ENCODE measurements around the gene HDAC9.

The HDAC9 gene

DNA sequence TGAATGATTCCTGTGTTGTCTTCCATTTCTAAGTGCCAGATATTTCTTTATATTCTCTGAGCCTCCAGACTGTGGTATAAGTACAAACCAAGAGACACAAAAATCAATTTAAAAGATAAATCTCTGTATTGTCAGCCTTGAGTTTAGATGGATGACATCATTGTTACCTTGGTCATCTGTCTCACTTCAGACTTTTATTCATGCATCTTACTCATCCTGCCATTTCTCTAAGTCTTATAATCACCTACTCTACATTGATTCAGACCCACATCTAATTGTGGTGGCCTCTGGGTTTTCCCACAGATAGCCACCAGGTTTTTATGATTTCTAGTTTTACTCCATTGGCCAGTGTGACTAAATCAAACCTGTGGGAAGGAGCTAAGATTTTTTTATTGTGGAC is 26.8 kb upstream of the HDAC9 start:
- Histone ChIP-seq H3K27me3 (ENCODE audit: control insufficient read depth, insufficient read depth, low read length) (no peaks in the 10 kb centered on the region), H3K9me3 (ENCODE audit: control insufficient read depth, insufficient read depth, low read length) (no peaks in the 10 kb centered on the region), H3K36me3 (ENCODE audit: control insufficient read depth, insufficient read depth, low read length) (no peaks in the 10 kb centered on the region), H3K27ac (ENCODE audit: low read length) (no peak overlapping the region), H3K4me1 (ENCODE audit: control insufficient read depth, insufficient read depth, low read length) (no peaks in the 10 kb centered on the region), H3K4me3 (ENCODE audit: low read length) (no peak overlapping the region)
- no peak for DNase-seq (ENCODE audit: low read depth, low spot score)

DNA sequence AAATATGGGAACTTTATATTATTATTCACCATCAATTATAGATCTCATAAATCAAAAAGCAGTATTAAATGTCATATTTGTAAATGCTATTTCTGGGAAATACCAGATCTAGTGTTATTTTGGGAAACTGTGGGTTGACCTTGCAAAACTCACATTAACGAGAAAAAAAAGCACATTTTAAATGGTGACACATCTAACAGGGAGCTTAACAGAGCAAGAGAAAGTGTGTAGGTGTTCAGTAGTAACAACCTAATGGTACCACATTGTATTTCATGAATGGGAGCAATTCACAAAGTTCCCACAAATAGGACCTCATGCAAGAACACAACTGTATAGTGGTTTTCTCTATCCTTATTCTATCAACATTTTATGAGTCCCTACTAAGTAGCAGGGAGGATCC is 26.2 kb upstream of the HDAC9 start:
- H3K4me1 ChIP-seq (ENCODE audit: control insufficient read depth, insufficient read depth, low read length): no peaks in the 10 kb centered on the region
- no peaks in the 10 kb centered on the region for H3K36me3 ChIP-seq (ENCODE audit: control insufficient read depth, insufficient read depth, low read length)
- no peak for DNase-seq (ENCODE audit: low read depth, low spot score)
- WGBS (ENCODE audit: insufficient coverage, insufficient read length): no CpG with 5 or more reads among the region's 1 CpG
- no peaks in the 10 kb centered on the region for H3K27me3 ChIP-seq (ENCODE audit: control insufficient read depth, insufficient read depth, low read length)
- H3K4me3 ChIP-seq (ENCODE audit: low read length): no peak overlapping the region
- H3K27ac ChIP-seq (ENCODE audit: low read length): no peak overlapping the region
- H3K9me3 ChIP-seq (ENCODE audit: control insufficient read depth, insufficient read depth, low read length): no peaks in the 10 kb centered on the region

DNA sequence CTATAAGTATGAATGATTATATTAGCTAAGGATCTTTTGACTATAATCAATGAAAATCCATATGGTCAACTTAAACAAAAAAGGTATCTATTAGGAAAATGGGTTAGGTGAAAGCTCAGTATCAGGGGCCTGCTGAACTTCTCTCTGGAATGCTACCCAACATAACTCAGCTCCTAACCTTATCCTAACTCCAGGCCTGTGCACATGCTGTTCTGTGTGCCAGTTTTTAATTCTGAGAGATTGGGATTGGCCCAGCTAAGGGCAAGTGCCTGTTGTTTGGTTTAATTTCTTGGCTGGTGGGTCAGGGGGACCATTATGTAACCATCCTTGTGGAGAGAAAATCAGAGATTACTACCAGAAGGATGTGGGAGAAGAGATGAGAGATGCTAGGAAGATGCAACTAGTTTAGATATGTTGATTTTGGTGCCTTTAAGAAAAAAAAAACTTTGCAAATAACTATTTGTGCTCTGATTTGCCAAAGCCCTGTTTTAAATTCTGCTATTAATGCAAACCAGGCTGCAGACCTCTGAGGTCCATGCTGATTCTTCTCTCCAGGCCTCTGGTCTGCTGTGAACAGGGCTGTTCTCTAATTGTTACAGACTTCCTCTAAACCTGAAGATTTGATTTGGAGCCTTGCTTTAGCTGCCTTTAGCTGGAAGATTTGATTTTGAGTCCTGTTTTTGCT is 23.9 kb upstream of the HDAC9 start:
- no peaks in the 10 kb centered on the region for H3K36me3 ChIP-seq (ENCODE audit: control insufficient read depth, insufficient read depth, low read length)
- DNase-seq (ENCODE audit: low read depth, low spot score): no peak
- H3K4me1 ChIP-seq (ENCODE audit: control insufficient read depth, insufficient read depth, low read length): no peaks in the 10 kb centered on the region
- no peaks in the 10 kb centered on the region for H3K27me3 ChIP-seq (ENCODE audit: control insufficient read depth, insufficient read depth, low read length)
- no peak overlapping the region for H3K27ac ChIP-seq (ENCODE audit: low read length)
- no peak overlapping the region for H3K4me3 ChIP-seq (ENCODE audit: low read length)
- H3K9me3 ChIP-seq (ENCODE audit: control insufficient read depth, insufficient read depth, low read length): no peaks in the 10 kb centered on the region

DNA sequence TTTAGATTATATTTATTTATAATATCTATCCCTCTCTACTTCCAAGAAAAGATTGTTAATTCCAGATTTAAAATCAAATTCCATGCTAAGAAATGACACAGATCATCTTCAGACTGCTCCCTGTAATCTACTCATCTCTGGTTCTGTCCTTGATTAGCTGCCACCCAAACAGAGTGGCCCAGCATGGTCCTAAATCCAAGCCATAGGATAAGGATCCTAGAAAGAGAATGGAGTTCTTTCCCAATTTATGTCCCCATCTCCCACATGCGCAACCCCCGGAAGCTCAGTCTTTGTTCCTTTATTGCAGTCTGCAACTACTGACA is 23.4 kb upstream of the HDAC9 start:
- Histone ChIP-seq H3K4me1 (ENCODE audit: control insufficient read depth, insufficient read depth, low read length) (no peaks in the 10 kb centered on the region), H3K4me3 (ENCODE audit: low read length) (no peak overlapping the region), H3K9me3 (ENCODE audit: control insufficient read depth, insufficient read depth, low read length) (no peaks in the 10 kb centered on the region), H3K27ac (ENCODE audit: low read length) (no peak overlapping the region), H3K36me3 (ENCODE audit: control insufficient read depth, insufficient read depth, low read length) (no peaks in the 10 kb centered on the region), H3K27me3 (ENCODE audit: control insufficient read depth, insufficient read depth, low read length) (no peaks in the 10 kb centered on the region)
- no peak for DNase-seq (ENCODE audit: low read depth, low spot score)
- no CpG with 5 or more reads among the region's 2 CpGs for WGBS (ENCODE audit: insufficient coverage, insufficient read length)

DNA sequence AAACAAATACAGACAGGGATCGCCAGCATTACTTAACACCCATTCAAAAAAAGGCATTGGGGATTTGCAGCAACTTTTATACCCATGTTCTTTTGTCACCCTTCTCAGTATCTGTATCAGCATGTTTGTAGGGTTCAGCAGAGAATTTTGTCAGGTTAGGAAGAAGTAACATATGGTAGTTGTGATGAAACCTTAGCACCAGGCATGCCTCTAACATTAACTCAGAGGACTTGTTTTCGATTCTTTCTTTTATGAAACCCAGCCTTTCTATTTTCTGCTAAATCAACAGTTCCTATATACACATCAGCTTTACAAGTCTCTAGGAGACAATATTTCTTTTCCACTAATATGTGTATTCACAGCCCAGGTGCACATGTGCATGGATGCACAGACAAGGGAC is 22.4 kb upstream of the HDAC9 start:
- H3K4me1 ChIP-seq (ENCODE audit: control insufficient read depth, insufficient read depth, low read length): no peaks in the 10 kb centered on the region

DNA sequence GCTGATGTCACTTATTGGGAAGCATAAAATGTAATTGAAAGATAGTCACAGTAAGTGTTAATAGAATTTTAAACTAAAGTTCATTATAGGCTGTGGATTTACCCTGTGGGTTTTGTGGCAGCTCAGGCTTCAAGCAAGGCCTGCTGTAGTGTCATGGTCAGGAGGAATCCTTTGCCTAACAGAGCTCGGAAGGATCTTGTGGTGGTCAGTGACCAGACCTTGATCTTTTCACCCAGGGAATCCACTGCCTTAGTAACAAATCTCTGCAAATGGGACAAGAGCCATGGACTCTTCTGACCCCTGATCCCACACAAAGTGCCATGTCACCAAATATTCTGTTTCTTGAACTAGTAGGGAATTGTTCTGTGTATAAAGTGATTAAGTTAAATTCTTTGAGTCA is 20.6 kb upstream of the HDAC9 start:
- DNase-seq (ENCODE audit: low read depth, low spot score): no peak
- Histone ChIP-seq H3K4me1 (ENCODE audit: control insufficient read depth, insufficient read depth, low read length) (no peaks in the 10 kb centered on the region), H3K27ac (ENCODE audit: low read length) (no peak overlapping the region), H3K4me3 (ENCODE audit: low read length) (no peak overlapping the region), H3K27me3 (ENCODE audit: control insufficient read depth, insufficient read depth, low read length) (no peaks in the 10 kb centered on the region), H3K36me3 (ENCODE audit: control insufficient read depth, insufficient read depth, low read length) (no peaks in the 10 kb centered on the region), H3K9me3 (ENCODE audit: control insufficient read depth, insufficient read depth, low read length) (no peaks in the 10 kb centered on the region)
- WGBS (ENCODE audit: insufficient coverage, insufficient read length): no CpG with 5 or more reads among the region's 1 CpG

More for the DNA sequence above, 22.4 kb upstream of the HDAC9 start:
- H3K4me3 ChIP-seq (ENCODE audit: low read length): no peak overlapping the region
- no peak overlapping the region for H3K27ac ChIP-seq (ENCODE audit: low read length)
- H3K36me3 ChIP-seq (ENCODE audit: control insufficient read depth, insufficient read depth, low read length): no peaks in the 10 kb centered on the region
- H3K9me3 ChIP-seq (ENCODE audit: control insufficient read depth, insufficient read depth, low read length): no peaks in the 10 kb centered on the region
- DNase-seq (ENCODE audit: low read depth, low spot score): no peak
- no peaks in the 10 kb centered on the region for H3K27me3 ChIP-seq (ENCODE audit: control insufficient read depth, insufficient read depth, low read length)
- no CpG with 5 or more reads among the region's 2 CpGs for WGBS (ENCODE audit: insufficient coverage, insufficient read length)

DNA sequence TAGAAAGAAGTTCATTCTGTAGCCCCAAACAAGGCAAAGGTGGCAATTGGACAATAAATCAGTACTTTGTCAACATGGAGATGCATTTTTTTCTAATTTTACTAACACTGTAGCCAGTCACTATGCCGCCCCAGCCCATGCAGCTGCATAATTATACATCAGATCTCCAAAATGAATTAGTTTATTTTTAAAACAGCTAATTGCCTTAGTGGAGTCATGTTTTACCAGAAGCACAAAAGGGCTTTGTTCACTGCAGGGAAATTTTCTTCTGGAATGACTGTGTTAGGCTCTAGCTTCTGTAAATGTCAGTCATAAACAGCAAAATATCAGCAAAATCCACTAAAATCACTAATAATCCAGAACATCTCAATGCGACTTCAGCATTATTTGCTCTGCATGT is 20.1 kb upstream of the HDAC9 start:
- Histone ChIP-seq H3K4me3 (ENCODE audit: low read length) (no peak overlapping the region), H3K9me3 (ENCODE audit: control insufficient read depth, insufficient read depth, low read length) (no peaks in the 10 kb centered on the region), H3K4me1 (ENCODE audit: control insufficient read depth, insufficient read depth, low read length) (no peaks in the 10 kb centered on the region), H3K27ac (ENCODE audit: low read length) (no peak overlapping the region), H3K36me3 (ENCODE audit: control insufficient read depth, insufficient read depth, low read length) (no peaks in the 10 kb centered on the region), H3K27me3 (ENCODE audit: control insufficient read depth, insufficient read depth, low read length) (no peaks in the 10 kb centered on the region)
- WGBS (ENCODE audit: insufficient coverage, insufficient read length): no CpG with 5 or more reads among the region's 2 CpGs
- no peak for DNase-seq (ENCODE audit: low read depth, low spot score)

DNA sequence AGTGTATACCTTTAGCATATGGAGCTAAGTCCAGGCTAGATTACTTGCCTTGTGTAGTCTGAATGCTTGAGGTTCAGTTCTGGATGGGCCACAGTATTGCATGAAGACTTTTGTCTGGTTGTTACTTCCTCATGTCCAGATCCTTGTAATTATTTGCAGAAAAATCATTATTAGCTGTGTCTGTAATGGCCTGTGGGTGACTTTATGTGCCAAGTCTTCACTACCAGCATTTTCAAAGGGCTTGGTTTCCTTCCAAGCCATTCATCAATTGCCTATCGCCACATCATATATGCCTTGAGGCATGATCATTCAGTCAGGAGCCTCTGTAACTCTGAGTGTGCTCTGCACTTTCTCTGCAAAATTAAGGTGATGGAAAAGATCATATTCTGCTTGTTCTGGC is 13.8 kb upstream of the HDAC9 start:
- Histone ChIP-seq H3K36me3 (ENCODE audit: control insufficient read depth, insufficient read depth, low read length) (no peaks in the 10 kb centered on the region), H3K9me3 (ENCODE audit: control insufficient read depth, insufficient read depth, low read length) (no peaks in the 10 kb centered on the region), H3K27me3 (ENCODE audit: control insufficient read depth, insufficient read depth, low read length) (no peaks in the 10 kb centered on the region), H3K4me1 (ENCODE audit: control insufficient read depth, insufficient read depth, low read length) (no peaks in the 10 kb centered on the region), H3K27ac (ENCODE audit: low read length) (no peak overlapping the region), H3K4me3 (ENCODE audit: low read length) (no peak overlapping the region)
- WGBS (ENCODE audit: insufficient coverage, insufficient read length): no CpG with 5 or more reads among the region's 1 CpG
- no peak for DNase-seq (ENCODE audit: low read depth, low spot score)

DNA sequence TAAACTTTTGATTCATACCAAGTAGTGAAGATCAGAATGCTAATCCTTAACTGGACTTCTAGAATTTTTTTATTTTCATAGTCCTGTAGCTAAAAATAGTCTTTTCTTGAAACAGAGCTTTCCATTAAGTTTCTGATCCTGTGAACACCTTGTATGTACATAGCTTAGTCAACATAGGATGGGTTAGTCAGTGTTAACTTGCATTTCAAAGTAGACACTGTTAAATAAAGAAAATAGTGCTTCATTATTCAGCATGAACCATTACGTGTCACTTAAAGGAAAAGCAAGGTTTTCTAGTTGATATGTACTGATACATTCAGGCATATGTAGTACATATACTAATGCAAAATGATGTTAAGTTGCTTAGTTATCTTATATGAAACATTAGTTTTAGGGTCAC is 7.5 kb upstream of the HDAC9 start:
- H3K9me3 ChIP-seq (ENCODE audit: control insufficient read depth, insufficient read depth, low read length): no peaks in the 10 kb centered on the region
- H3K4me1 ChIP-seq (ENCODE audit: control insufficient read depth, insufficient read depth, low read length): peaks cover 2% of the 10 kb centered on the region
- H3K27ac ChIP-seq (ENCODE audit: low read length): no peak overlapping the region
- no peak for DNase-seq (ENCODE audit: low read depth, low spot score)
- no CpG with 5 or more reads among the region's 1 CpG for WGBS (ENCODE audit: insufficient coverage, insufficient read length)
- no peaks in the 10 kb centered on the region for H3K27me3 ChIP-seq (ENCODE audit: control insufficient read depth, insufficient read depth, low read length)
- no peaks in the 10 kb centered on the region for H3K36me3 ChIP-seq (ENCODE audit: control insufficient read depth, insufficient read depth, low read length)
- no peak overlapping the region for H3K4me3 ChIP-seq (ENCODE audit: low read length)

DNA sequence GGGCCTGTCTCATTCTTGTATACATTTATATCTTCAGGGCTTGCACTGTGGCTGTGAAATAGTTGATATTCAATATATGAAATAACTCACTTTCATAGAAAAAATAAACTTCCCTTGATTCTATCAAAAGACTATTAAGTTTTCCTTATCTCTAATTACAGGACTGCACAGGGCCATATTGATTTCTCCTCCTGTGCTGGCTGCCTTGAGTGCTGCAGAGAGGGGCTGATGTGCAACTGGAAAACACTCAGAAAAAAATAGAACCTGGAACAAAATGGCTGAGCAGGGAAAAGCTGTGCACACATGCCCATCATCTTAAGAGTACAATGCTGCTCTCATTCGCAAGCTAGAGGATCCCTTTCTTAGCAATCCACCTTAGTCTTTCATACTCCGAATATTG is 5.9 kb upstream of the HDAC9 start:
- H3K9me3 ChIP-seq (ENCODE audit: control insufficient read depth, insufficient read depth, low read length): no peaks in the 10 kb centered on the region
- DNase-seq (ENCODE audit: low read depth, low spot score): no peak
- H3K27ac ChIP-seq (ENCODE audit: low read length): no peak overlapping the region
- H3K4me3 ChIP-seq (ENCODE audit: low read length): no peak overlapping the region
- H3K36me3 ChIP-seq (ENCODE audit: control insufficient read depth, insufficient read depth, low read length): no peaks in the 10 kb centered on the region
- H3K27me3 ChIP-seq (ENCODE audit: control insufficient read depth, insufficient read depth, low read length): no peaks in the 10 kb centered on the region
- no CpG with 5 or more reads among the region's 2 CpGs for WGBS (ENCODE audit: insufficient coverage, insufficient read length)
- peaks cover 2% of the 10 kb centered on the region for H3K4me1 ChIP-seq (ENCODE audit: control insufficient read depth, insufficient read depth, low read length)

DNA sequence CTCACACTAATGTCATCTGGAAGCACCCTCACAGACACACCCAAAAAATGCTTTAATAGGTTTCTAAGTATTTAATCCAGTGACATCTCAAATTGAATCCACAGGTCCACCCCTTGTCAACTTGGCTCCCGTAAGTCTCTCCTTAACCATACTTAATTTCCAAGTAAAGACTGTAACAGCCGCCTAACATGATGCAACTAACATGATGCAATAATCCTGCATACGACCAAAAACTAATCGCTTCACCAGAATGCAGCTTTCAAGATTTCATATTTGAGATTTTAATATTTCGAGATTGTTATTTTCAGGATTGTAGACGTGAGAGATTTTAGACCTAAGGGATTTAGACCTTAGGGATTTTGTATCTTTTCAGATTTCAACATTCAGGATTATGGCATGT is 3.7 kb upstream of the HDAC9 start:
- Histone ChIP-seq H3K27ac (ENCODE audit: low read length) (no peak overlapping the region), H3K36me3 (ENCODE audit: control insufficient read depth, insufficient read depth, low read length) (no peaks in the 10 kb centered on the region), H3K27me3 (ENCODE audit: control insufficient read depth, insufficient read depth, low read length) (no peaks in the 10 kb centered on the region), H3K4me1 (ENCODE audit: control insufficient read depth, insufficient read depth, low read length) (peaks cover 2% of the 10 kb centered on the region), H3K9me3 (ENCODE audit: control insufficient read depth, insufficient read depth, low read length) (no peaks in the 10 kb centered on the region), H3K4me3 (ENCODE audit: low read length) (no peak overlapping the region)
- 100% methylated on average over 2 of the region's 6 CpGs for WGBS (ENCODE audit: insufficient coverage, insufficient read length)
- no peak for DNase-seq (ENCODE audit: low read depth, low spot score)
